Measurements from ENCODE around the gene NUDCD2.
A peak's percentile ranks its signal among the peaks of the same experiment; 100 is the strongest.

NUDCD2 gene

GRCh38 chr5:163505368-163506094 is 45.6 kb upstream of the NUDCD2 start, which contains the start of gene MAT2B:
Gene MAT2B (plus strand): TSS chr5:163505619. CDS start chr5:163505687, 68 bp downstream.
- CTCF ChIA-PET: interaction anchor here (0.7 to 1.0 kb wide), 3 partner anchors 11 to 825 kb away, joined by 3 to 4 read pairs (median 3); no protein-coding TSS in a partner anchor
- POLR2A ChIA-PET: interaction anchor here (0.9 to 5.1 kb wide), 6 partner anchors 10 to 68 kb away, joined by 3 to 77 read pairs (median 6); partner anchors contain the start of genes CCNG1, HMMR and NUDCD2
- TF ChIP-seq L3MBTL2 (conservative IDR thresholded peaks at IDR 0.05): peak; percentile 39; the same call in 1 of the 2 replicates
- TF ChIP-seq ELF4 (IDR thresholded peaks at IDR 0.05): peak; percentile 70
- TF ChIP-seq ZNF384 (IDR thresholded peaks at IDR 0.05): peak; percentile 81
- TF ChIP-seq TARDBP (IDR thresholded peaks at IDR 0.05): no peak
- DNase-seq (ENCODE audit: extremely low spot score): peak; percentile 86

DNA sequence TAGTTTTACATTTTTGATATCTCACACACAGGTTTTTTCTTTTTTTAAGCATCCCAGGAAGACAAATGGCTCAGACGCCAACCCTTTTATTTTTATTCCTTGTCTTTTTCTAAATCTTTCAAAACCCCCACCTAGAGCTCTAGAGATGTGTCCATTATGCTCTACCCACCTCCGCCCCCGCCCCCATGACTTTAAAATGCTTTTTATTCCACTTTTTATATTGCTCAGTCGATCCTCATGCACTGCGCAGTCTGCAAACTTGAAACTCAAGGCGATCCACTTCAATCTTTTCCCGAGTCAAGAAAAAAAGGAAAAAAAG is 45.1 kb upstream of the NUDCD2 start:
- TF ChIP-seq HDGF (IDR thresholded peaks at IDR 0.05; ENCODE audit: borderline replicate concordance): no peak
- no peak for TF ChIP-seq ELF4 (IDR thresholded peaks at IDR 0.05)
- CTCF ChIA-PET: interaction anchor here (0.7 to 1.0 kb wide), 3 partner anchors 11 to 826 kb away, joined by 3 to 4 read pairs (median 3); no protein-coding TSS in a partner anchor
- DNase-seq (ENCODE audit: extremely low spot score): no peak
- POLR2A ChIA-PET: interaction anchor here (0.9 to 5.1 kb wide), 6 partner anchors 10 to 67 kb away, joined by 3 to 77 read pairs (median 6); partner anchors contain the start of genes CCNG1, HMMR and NUDCD2

- TF ChIP-seq CTBP1 (IDR thresholded peaks at IDR 0.05; ENCODE audit: borderline replicate concordance) (no peak), BHLHE40 (IDR thresholded peaks at IDR 0.05; ENCODE audit: borderline replicate concordance) (no peak), LEF1 (IDR thresholded peaks at IDR 0.05; ENCODE audit: borderline replicate concordance) (no peak), HDGF (IDR thresholded peaks at IDR 0.05; ENCODE audit: borderline replicate concordance) (no peak), ZNF384 (IDR thresholded peaks at IDR 0.05) (no peak), TARDBP (IDR thresholded peaks at IDR 0.05) (no peak), SUZ12 (IDR thresholded peaks at IDR 0.05) (no peak), FOXM1 (IDR thresholded peaks at IDR 0.05; ENCODE audit: borderline replicate concordance) (no peak), FOXA1 (IDR thresholded peaks at IDR 0.05) (no peak), SP1 (IDR thresholded peaks at IDR 0.05) (no peak), NFRKB (IDR thresholded peaks at IDR 0.05) (no peak), ELF4 (IDR thresholded peaks at IDR 0.05) (no peak), ARNT (IDR thresholded peaks at IDR 0.05) (no peak), L3MBTL2 (conservative IDR thresholded peaks at IDR 0.05) (no peak)
- DNase-seq (ENCODE audit: extremely low spot score): peak; percentile 9
- ChIA-PET POLR2A (interaction anchor here (1.0 to 5.1 kb wide), 6 partner anchors 9 to 66 kb away, joined by 4 to 77 read pairs (median 6); partner anchors contain the start of genes CCNG1, HMMR and NUDCD2), CTCF (interaction anchor here (0.6 to 1.0 kb wide), 2 partner anchors 10 to 26 kb away, joined by 3 read pairs; no protein-coding TSS in a partner anchor)
Measured at GRCh38 chr5:163504079-163504931, 44.4 kb upstream of the NUDCD2 start.

GRCh38 chr5:163503106-163504078 is 43.5 kb upstream of the NUDCD2 start:
- CTCF ChIA-PET: interaction anchor here (0.6 to 1.0 kb wide), 3 partner anchors 9 to 49 kb away, joined by 3 read pairs; no protein-coding TSS in a partner anchor
- POLR2A ChIA-PET: interaction anchor here (1.0 to 5.1 kb wide), 5 partner anchors 14 to 66 kb away, joined by 4 to 77 read pairs (median 5); partner anchors contain the start of genes CCNG1, HMMR and NUDCD2

GRCh38 chr5:163502521-163502920 is 42.6 kb upstream of the NUDCD2 start:
- CTCF ChIA-PET: interaction anchor here (0.9 kb wide), 1 partner anchor 48 kb away, joined by 3 read pairs; no protein-coding TSS in a partner anchor
- no peak for DNase-seq (ENCODE audit: extremely low spot score)
- POLR2A ChIA-PET: interaction anchor here (1.0 to 5.1 kb wide), 4 partner anchors 13 to 65 kb away, joined by 5 to 77 read pairs (median 6); partner anchors contain the start of genes CCNG1, HMMR and NUDCD2
- no peak for TF ChIP-seq LEF1 (IDR thresholded peaks at IDR 0.05; ENCODE audit: borderline replicate concordance)
- TF ChIP-seq ZNF384 (IDR thresholded peaks at IDR 0.05): no peak
- TF ChIP-seq BHLHE40 (IDR thresholded peaks at IDR 0.05; ENCODE audit: borderline replicate concordance): no peak
- TF ChIP-seq TARDBP (IDR thresholded peaks at IDR 0.05): no peak
- TF ChIP-seq FOXK2 (IDR thresholded peaks at IDR 0.05): no peak
- no peak for TF ChIP-seq FOXA1 (IDR thresholded peaks at IDR 0.05)
- no peak for TF ChIP-seq FOXM1 (IDR thresholded peaks at IDR 0.05; ENCODE audit: borderline replicate concordance)
- no peak for TF ChIP-seq CTBP1 (IDR thresholded peaks at IDR 0.05; ENCODE audit: borderline replicate concordance)
- no peak for TF ChIP-seq SUZ12 (IDR thresholded peaks at IDR 0.05)
- no peak for TF ChIP-seq NFRKB (IDR thresholded peaks at IDR 0.05)
- TF ChIP-seq L3MBTL2 (conservative IDR thresholded peaks at IDR 0.05): no peak
- TF ChIP-seq HDGF (IDR thresholded peaks at IDR 0.05; ENCODE audit: borderline replicate concordance): no peak
- TF ChIP-seq, protein P1, sequence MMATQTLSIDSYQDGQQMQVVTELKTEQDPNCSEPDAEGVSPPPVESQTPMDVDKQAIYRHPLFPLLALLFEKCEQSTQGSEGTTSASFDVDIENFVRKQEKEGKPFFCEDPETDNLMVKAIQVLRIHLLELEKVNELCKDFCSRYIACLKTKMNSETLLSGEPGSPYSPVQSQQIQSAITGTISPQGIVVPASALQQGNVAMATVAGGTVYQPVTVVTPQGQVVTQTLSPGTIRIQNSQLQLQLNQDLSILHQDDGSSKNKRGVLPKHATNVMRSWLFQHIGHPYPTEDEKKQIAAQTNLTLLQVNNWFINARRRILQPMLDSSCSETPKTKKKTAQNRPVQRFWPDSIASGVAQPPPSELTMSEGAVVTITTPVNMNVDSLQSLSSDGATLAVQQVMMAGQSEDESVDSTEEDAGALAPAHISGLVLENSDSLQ (IDR thresholded peaks at IDR 0.05): no peak
- no peak for TF ChIP-seq ELF4 (IDR thresholded peaks at IDR 0.05)
- no peak for TF ChIP-seq SP1 (IDR thresholded peaks at IDR 0.05)
- TF ChIP-seq ARNT (IDR thresholded peaks at IDR 0.05): no peak

More at GRCh38 chr5:163503106-163504078, 43.5 kb upstream of the NUDCD2 start:
- TF ChIP-seq TARDBP (IDR thresholded peaks at IDR 0.05) (no peak), LEF1 (IDR thresholded peaks at IDR 0.05; ENCODE audit: borderline replicate concordance) (no peak), SUZ12 (IDR thresholded peaks at IDR 0.05) (no peak), CTBP1 (IDR thresholded peaks at IDR 0.05; ENCODE audit: borderline replicate concordance) (0 out of 2 replicates have a peak, but pooled peaks have one; percentile 13), L3MBTL2 (conservative IDR thresholded peaks at IDR 0.05) (peak; percentile 54), SP1 (IDR thresholded peaks at IDR 0.05) (no peak), ARNT (IDR thresholded peaks at IDR 0.05) (peak; percentile 75; the same call in 1 of the 2 replicates), BHLHE40 (IDR thresholded peaks at IDR 0.05; ENCODE audit: borderline replicate concordance) (peak; percentile 44; the same call in 1 of the 2 replicates), FOXM1 (IDR thresholded peaks at IDR 0.05; ENCODE audit: borderline replicate concordance) (no peak), ZNF384 (IDR thresholded peaks at IDR 0.05) (no peak)
- TF ChIP-seq, protein P1 (IDR thresholded peaks at IDR 0.05): peak; percentile 22; the same call in 1 of the 2 replicates
- peak; percentile 60 for DNase-seq (ENCODE audit: extremely low spot score)
